ENCODE data around the gene KIZ.

The KIZ gene

GRCh38 chr20:21126581-21126870 is 644 bp downstream of the KIZ start:
- no peaks in the 10 kb centered on the region for H3K27me3 ChIP-seq (ENCODE audit: low read depth, low read length)
- peak overlapping the region; percentile 2 for H3K27ac ChIP-seq (ENCODE audit: low read length)
- H3K36me3 ChIP-seq (ENCODE audit: control insufficient read depth in 1 of 2, insufficient read depth in 2 of 2, low read length in 2 of 2), result peaks cover 0 to 6% of the 10 kb centered on the region in 2 donors
- H3K9me3 ChIP-seq (ENCODE audit: control insufficient read depth in 1 of 2, low read length in 2 of 2), result no peaks in the 10 kb centered on the region
- peak overlapping the region; percentile 92 to 93 for H3K4me3 ChIP-seq (ENCODE audit: low read depth in 1 of 2, low read length in 2 of 2)
- peaks cover 0 to 8% of the 10 kb centered on the region in 2 donors for H3K4me1 ChIP-seq (ENCODE audit: control insufficient read depth in 1 of 2, insufficient read depth in 2 of 2, low read length in 2 of 2)

- peak overlapping the region; percentile 2 for H3K27ac ChIP-seq (ENCODE audit: low read length)
- no peaks in the 10 kb centered on the region for H3K27me3 ChIP-seq (ENCODE audit: low read depth, low read length)
- no peaks in the 10 kb centered on the region for H3K9me3 ChIP-seq (ENCODE audit: control insufficient read depth in 1 of 2, low read length in 2 of 2)
- peaks cover 0 to 8% of the 10 kb centered on the region in 2 donors for H3K4me1 ChIP-seq (ENCODE audit: control insufficient read depth in 1 of 2, insufficient read depth in 2 of 2, low read length in 2 of 2)
- peak overlapping the region; percentile 92 to 93 for H3K4me3 ChIP-seq (ENCODE audit: low read depth in 1 of 2, low read length in 2 of 2)
- H3K36me3 ChIP-seq (ENCODE audit: control insufficient read depth in 1 of 2, insufficient read depth in 2 of 2, low read length in 2 of 2), result peaks cover 0 to 6% of the 10 kb centered on the region in 2 donors
Observed at GRCh38 chr20:21127201-21127981, 1.5 kb downstream of the KIZ start.

GRCh38 chr20:21129861-21130260 is 4.0 kb downstream of the KIZ start:
- Histone ChIP-seq H3K27ac (ENCODE audit: low read length) (no peak overlapping the region), H3K36me3 (ENCODE audit: control insufficient read depth in 1 of 2, insufficient read depth in 2 of 2, low read length in 2 of 2) (peaks cover 0 to 6% of the 10 kb centered on the region in 2 donors), H3K4me1 (ENCODE audit: control insufficient read depth in 1 of 2, insufficient read depth in 2 of 2, low read length in 2 of 2) (peaks cover 0 to 8% of the 10 kb centered on the region in 2 donors), H3K4me3 (ENCODE audit: low read depth in 1 of 2, low read length in 2 of 2) (no peak overlapping the region), H3K9me3 (ENCODE audit: control insufficient read depth in 1 of 2, low read length in 2 of 2) (no peaks in the 10 kb centered on the region), H3K27me3 (ENCODE audit: low read depth, low read length) (no peaks in the 10 kb centered on the region)

- Histone ChIP-seq H3K4me3 (ENCODE audit: low read depth in 1 of 2, low read length in 2 of 2) (no peak overlapping the region), H3K9me3 (ENCODE audit: control insufficient read depth in 1 of 2, low read length in 2 of 2) (no peaks in the 10 kb centered on the region), H3K36me3 (ENCODE audit: control insufficient read depth in 1 of 2, insufficient read depth in 2 of 2, low read length in 2 of 2) (peaks cover 0 to 10% of the 10 kb centered on the region in 2 donors), H3K27ac (ENCODE audit: low read length) (no peak overlapping the region), H3K27me3 (ENCODE audit: low read depth, low read length) (no peaks in the 10 kb centered on the region), H3K4me1 (ENCODE audit: control insufficient read depth in 1 of 2, insufficient read depth in 2 of 2, low read length in 2 of 2) (no peaks in the 10 kb centered on the region)
Observed at GRCh38 chr20:21133404-21133803, 7.5 kb downstream of the KIZ start.

DNA sequence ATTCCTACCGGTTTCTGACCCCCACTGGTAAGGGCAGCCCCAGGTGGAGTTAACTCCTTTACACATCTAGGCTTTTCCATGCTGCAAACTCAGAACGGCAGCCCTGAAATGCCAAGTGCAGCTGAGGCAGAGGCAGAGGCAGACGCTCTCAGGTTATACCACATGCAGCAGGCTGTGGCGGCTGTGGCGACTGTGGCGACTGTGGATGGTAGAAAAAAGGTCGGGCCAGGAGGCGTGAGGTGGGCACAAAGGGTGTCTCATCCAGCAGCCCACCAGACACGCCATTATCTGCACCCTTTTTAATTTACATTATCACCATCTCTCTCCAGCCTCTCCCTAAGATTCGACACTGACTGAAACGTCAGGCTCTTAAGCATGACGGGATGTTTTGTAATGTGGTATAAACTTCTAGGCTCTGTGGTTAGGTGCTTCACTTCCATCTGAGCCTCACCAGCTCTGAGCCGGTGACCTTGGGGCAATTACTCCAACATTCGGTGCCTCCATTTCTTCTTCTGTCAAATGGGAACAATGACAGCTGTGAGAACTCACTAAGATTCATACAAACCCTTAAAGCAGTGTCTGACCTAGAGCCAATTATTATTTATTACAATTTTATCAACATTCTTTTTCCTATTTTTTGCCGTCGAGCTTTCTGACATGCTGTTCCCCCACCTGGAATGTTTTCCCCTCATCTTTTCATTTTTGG is 8.2 kb downstream of the KIZ start:
- no peak overlapping the region for H3K4me3 ChIP-seq (ENCODE audit: low read depth in 1 of 2, low read length in 2 of 2)
- no peaks in the 10 kb centered on the region for H3K9me3 ChIP-seq (ENCODE audit: control insufficient read depth in 1 of 2, low read length in 2 of 2)
- no peaks in the 10 kb centered on the region for H3K27me3 ChIP-seq (ENCODE audit: low read depth, low read length)
- no peaks in the 10 kb centered on the region for H3K4me1 ChIP-seq (ENCODE audit: control insufficient read depth in 1 of 2, insufficient read depth in 2 of 2, low read length in 2 of 2)
- no peak overlapping the region for H3K27ac ChIP-seq (ENCODE audit: low read length)
- H3K36me3 ChIP-seq (ENCODE audit: control insufficient read depth in 1 of 2, insufficient read depth in 2 of 2, low read length in 2 of 2), result peaks cover 0 to 10% of the 10 kb centered on the region in 2 donors

- H3K9me3 ChIP-seq (ENCODE audit: control insufficient read depth in 1 of 2, low read length in 2 of 2), result no peaks in the 10 kb centered on the region
- H3K36me3 ChIP-seq (ENCODE audit: control insufficient read depth in 1 of 2, insufficient read depth in 2 of 2, low read length in 2 of 2), result peaks cover 0 to 13% of the 10 kb centered on the region in 2 donors
- H3K27ac ChIP-seq (ENCODE audit: low read length), result no peak overlapping the region
Observed at GRCh38 chr20:21134883-21135493, 9.1 kb downstream of the KIZ start.

DNA sequence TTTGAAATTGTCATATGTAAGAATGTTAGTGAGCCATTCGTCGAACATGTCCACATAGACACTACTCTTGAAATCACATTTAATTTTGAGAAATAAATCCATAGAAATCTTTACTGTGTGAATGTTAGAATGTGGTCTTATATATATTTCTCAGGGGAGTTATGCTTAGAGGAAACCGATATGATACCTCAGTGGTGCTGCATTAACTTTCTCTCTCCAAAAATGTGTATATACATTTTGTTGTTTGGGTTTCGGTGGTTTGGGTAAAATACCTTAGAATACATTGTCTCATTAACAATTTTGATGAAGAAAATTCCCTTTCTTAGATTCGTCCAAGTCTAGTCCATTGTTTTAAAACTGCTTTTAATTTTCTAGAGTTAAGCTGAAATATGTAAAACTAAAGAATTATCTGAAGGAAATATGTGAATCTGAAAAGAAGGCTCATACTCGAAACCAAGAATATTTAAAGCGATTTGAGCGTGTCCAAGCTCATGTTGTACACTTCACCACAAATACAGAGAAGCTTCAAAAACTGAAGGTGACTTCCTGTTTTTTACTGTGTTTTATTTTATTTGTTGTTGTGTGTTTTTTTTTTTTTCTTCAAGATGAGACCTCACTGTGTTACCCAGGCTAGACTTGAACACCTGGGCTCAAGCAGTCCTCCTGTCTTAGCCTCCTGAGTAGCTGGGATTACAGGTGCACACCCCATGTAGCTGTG is 10.3 kb downstream of the KIZ start:
- no peak overlapping the region for H3K27ac ChIP-seq (ENCODE audit: low read length)
- H3K4me3 ChIP-seq (ENCODE audit: low read depth in 1 of 2, low read length in 2 of 2), result no peak overlapping the region
- H3K4me1 ChIP-seq (ENCODE audit: control insufficient read depth in 1 of 2, insufficient read depth in 2 of 2, low read length in 2 of 2), result no peaks in the 10 kb centered on the region
- H3K9me3 ChIP-seq (ENCODE audit: control insufficient read depth in 1 of 2, low read length in 2 of 2), result no peaks in the 10 kb centered on the region
- no peaks in the 10 kb centered on the region for H3K27me3 ChIP-seq (ENCODE audit: low read depth, low read length)
- peaks cover 0 to 14% of the 10 kb centered on the region in 2 donors for H3K36me3 ChIP-seq (ENCODE audit: control insufficient read depth in 1 of 2, insufficient read depth in 2 of 2, low read length in 2 of 2)

More at GRCh38 chr20:21134883-21135493, 9.1 kb downstream of the KIZ start:
- H3K27me3 ChIP-seq (ENCODE audit: low read depth, low read length), result no peaks in the 10 kb centered on the region
- no peak overlapping the region for H3K4me3 ChIP-seq (ENCODE audit: low read depth in 1 of 2, low read length in 2 of 2)
- H3K4me1 ChIP-seq (ENCODE audit: control insufficient read depth in 1 of 2, insufficient read depth in 2 of 2, low read length in 2 of 2), result no peaks in the 10 kb centered on the region

DNA sequence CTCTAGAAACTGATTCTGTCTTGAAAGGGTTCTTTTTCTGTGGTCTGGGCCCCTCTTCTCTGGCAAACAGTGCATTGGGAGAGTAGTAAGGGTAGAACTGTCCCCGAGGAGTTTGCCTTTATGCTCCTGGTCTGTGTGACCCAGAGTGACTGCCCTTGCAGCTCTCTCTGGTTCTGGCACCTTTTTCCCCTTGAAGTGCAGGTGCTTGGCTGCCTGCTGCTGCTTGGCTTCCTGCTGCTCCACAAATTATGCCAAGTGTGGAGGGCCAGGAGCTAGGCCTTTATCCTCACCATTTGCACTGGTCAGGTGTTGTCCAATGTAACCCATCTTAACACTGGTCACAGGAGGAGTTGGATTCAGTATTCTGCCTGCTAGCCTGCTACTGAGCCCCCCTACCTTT is 11.2 kb downstream of the KIZ start:
- no peak overlapping the region for H3K4me3 ChIP-seq (ENCODE audit: low read depth in 1 of 2, low read length in 2 of 2)
- H3K27ac ChIP-seq (ENCODE audit: low read length), result no peak overlapping the region
- no peaks in the 10 kb centered on the region for H3K4me1 ChIP-seq (ENCODE audit: control insufficient read depth in 1 of 2, insufficient read depth in 2 of 2, low read length in 2 of 2)
- H3K36me3 ChIP-seq (ENCODE audit: control insufficient read depth in 1 of 2, insufficient read depth in 2 of 2, low read length in 2 of 2), result peaks cover 0 to 17% of the 10 kb centered on the region in 2 donors
- no peaks in the 10 kb centered on the region for H3K9me3 ChIP-seq (ENCODE audit: control insufficient read depth in 1 of 2, low read length in 2 of 2)
- H3K27me3 ChIP-seq (ENCODE audit: low read depth, low read length), result no peaks in the 10 kb centered on the region

- no peak overlapping the region for H3K27ac ChIP-seq (ENCODE audit: low read length)
- H3K27me3 ChIP-seq (ENCODE audit: low read depth, low read length), result no peaks in the 10 kb centered on the region
- H3K4me3 ChIP-seq (ENCODE audit: low read depth in 1 of 2, low read length in 2 of 2), result no peak overlapping the region
- H3K9me3 ChIP-seq (ENCODE audit: control insufficient read depth in 1 of 2, low read length in 2 of 2), result no peaks in the 10 kb centered on the region
- H3K36me3 ChIP-seq (ENCODE audit: control insufficient read depth in 1 of 2, insufficient read depth in 2 of 2, low read length in 2 of 2), result peaks cover 0 to 17% of the 10 kb centered on the region in 2 donors
- H3K4me1 ChIP-seq (ENCODE audit: control insufficient read depth in 1 of 2, insufficient read depth in 2 of 2, low read length in 2 of 2), result no peaks in the 10 kb centered on the region
Observed at GRCh38 chr20:21139881-21140566, 14.1 kb downstream of the KIZ start.

DNA sequence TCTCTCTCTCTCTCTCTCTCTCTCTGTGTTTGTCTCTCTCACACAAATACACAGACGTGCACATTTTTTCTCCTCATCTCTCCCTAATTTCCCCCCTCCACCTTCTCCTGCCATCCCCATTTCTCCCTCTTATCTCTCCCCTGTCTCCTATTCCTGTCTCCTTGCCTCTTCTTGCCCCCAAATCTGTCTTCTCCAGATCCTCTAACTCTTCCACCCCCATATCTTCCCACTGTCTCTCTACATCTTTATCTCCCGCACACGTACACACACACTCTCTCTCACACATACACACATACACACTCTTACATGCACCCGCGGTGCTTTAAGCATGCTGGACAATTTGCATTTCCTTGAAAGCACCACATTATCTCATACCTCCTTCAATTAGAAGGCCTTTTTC is 15.9 kb downstream of the KIZ start:
- Histone ChIP-seq H3K27ac (ENCODE audit: low read length) (no peak overlapping the region), H3K36me3 (ENCODE audit: control insufficient read depth in 1 of 2, insufficient read depth in 2 of 2, low read length in 2 of 2) (peaks cover 0 to 16% of the 10 kb centered on the region in 2 donors), H3K27me3 (ENCODE audit: low read depth, low read length) (no peaks in the 10 kb centered on the region), H3K9me3 (ENCODE audit: control insufficient read depth in 1 of 2, low read length in 2 of 2) (no peaks in the 10 kb centered on the region), H3K4me1 (ENCODE audit: control insufficient read depth in 1 of 2, insufficient read depth in 2 of 2, low read length in 2 of 2) (no peaks in the 10 kb centered on the region), H3K4me3 (ENCODE audit: low read depth in 1 of 2, low read length in 2 of 2) (no peak overlapping the region)

Data from muscle layer of duodenum (tissue), 2 donors.